GM12872 (cell line): ENCODE results near the gene AK9.

Experiments used
- TF ChIP-seq, protein P1 (sequence below): IDR thresholded peaks from 3 replicates; pipeline ENCODE4 v1.5.1; 2011; ENCODE audit warnings: low read depth, mild to moderate bottlenecking, low read length, moderate library complexity; ENCODE audit not compliant: insufficient read depth

Gene AK9

DNA sequence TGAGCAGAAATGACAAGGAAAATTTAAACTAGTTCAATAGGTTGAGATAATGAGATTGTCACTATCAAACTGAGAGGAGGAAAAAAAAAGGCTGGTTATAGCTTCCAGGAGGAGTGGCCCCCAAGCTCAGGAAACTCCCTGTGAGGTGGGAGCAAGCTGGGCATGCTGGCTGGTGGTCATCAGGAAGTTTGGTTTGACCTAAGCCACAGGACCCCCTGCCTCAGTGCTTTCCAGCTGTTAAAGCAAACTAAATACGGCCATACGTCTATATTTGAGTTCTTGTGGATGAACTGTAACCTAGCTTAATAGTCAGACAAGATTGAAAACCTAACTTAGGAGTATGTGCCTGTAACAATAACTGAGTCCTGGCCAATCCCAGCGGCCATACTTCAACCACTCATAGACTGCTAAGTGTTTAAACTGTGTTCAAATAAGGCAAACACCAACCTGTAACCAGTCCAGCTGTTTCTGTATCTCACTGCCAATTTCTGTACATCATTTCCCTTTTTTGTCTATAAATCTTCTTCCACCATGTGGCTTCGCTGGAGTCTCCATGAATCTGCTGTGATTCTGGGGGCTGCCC is 183.4 kb downstream of the AK9 start:
- TF ChIP-seq, protein P1, sequence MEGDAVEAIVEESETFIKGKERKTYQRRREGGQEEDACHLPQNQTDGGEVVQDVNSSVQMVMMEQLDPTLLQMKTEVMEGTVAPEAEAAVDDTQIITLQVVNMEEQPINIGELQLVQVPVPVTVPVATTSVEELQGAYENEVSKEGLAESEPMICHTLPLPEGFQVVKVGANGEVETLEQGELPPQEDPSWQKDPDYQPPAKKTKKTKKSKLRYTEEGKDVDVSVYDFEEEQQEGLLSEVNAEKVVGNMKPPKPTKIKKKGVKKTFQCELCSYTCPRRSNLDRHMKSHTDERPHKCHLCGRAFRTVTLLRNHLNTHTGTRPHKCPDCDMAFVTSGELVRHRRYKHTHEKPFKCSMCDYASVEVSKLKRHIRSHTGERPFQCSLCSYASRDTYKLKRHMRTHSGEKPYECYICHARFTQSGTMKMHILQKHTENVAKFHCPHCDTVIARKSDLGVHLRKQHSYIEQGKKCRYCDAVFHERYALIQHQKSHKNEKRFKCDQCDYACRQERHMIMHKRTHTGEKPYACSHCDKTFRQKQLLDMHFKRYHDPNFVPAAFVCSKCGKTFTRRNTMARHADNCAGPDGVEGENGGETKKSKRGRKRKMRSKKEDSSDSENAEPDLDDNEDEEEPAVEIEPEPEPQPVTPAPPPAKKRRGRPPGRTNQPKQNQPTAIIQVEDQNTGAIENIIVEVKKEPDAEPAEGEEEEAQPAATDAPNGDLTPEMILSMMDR: no peak

DNA sequence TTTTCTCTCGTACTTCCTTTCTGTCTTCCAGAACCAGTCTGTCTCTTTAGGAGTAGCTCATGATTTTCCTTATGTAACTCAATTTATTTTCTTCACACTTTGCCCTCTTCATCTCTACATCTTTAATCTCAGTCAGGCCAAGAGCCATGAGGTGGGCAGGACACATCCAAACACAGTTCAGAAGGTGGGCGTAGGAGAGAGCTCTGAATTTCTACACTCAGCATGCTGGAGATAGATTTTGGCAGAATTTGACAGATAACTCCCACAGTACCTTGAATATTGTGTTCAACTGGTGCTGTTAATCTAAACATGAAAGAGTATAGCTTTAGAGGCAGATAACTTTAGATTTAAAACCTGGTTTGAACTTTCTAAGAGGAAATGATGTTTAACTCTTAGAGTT is 184.2 kb downstream of the AK9 start:
- TF ChIP-seq, protein P1: no peak

DNA sequence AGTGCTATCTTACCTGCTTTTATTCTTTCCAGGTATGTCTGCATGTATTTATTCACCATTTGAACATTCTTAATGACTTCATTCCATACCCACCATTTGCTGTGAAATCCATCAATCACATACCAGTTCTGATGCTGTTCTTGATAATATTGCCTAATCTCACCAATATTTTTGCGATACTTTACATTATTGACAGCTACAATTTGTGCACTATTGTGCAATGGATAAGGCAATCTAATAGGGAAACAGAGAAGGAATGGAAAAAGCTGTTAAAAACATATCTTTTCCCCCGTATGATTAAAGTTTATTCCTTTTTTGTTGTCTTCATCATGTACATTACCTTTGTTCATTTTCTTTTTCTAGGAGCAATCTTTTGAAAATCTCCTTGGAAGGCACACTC is 184.7 kb downstream of the AK9 start:
- TF ChIP-seq, protein P1: no peak

DNA sequence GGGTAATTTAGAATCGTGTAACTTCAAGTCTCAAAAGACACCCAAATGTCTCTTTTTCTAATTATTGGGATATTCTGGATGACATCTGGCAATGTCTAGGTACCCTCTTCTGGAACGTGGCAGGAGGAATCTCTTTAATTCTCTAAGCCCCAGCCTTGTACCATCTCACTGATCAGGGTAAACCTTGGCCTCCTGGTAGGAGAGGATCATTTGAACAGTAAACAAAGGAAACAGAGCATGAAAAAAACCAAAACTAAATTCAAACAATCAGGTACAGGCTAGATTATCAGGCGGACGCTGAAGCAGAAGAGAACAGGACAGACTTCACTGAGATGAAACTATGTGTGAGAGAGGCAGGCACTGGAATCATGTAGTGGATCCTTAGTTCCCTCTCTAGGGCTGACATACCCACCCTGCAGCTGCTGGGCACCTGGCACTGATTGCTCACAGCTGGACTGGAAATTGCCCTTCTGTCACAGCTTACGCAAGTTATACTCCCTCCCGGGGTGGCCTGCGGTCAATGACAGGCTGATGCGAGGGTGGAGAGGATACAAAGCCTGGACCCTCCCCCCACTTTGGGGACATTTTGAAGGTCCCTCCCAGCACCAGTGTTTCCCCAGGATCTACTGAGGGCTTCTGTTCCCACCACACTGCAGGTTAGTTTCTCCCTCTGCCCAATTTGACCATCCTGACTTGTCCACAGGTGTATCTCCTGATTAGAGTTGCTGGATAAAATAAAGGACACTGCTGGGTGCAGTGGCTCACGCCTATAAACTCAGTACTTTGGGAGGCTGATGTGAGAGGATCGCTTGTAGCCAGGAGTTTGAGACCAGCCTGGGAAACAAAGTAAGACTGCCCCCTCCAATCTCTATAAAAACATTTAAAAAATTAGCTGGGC is 187.4 kb downstream of the AK9 start:
- TF ChIP-seq, protein P1: no peak

DNA sequence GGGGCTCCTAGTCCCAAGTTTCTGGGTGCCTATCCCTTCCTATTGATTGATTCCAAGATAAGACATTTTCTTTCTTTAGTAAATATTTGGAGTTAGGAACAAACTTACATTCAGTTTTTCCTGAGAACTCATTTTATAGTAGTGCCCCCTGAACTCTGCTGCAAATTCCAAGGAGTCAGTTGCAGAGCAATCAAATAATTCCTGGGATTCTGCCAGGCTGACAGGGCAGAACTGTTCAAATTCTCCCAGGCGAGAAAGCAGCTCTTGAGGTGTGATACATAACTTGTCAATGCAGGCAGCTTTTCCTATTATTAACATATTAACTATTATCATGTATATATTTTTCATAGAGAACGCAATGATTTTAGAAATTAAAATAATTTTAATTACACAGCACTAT is 192.1 kb downstream of the AK9 start:
- TF ChIP-seq, protein P1: no peak

DNA sequence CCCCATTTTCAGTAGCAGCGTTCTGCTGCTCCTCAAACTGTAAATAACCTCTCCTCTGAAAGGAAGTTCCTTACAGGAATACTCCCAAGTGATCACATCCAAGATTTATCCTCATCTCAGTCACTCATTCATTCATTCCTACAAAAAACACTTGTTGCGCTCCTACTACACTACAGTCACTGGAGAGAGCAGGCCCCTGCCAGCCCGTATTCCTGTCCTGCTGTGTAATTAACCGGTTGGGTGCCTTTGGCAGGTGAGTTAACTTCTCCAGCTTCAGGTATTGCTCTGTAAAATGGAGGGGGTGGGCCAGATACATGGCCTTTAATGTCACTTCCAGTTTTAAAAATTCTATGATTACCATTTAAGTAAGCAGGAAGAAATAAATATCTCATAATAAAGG is 192.9 kb downstream of the AK9 start:
- TF ChIP-seq, protein P1: no peak

DNA sequence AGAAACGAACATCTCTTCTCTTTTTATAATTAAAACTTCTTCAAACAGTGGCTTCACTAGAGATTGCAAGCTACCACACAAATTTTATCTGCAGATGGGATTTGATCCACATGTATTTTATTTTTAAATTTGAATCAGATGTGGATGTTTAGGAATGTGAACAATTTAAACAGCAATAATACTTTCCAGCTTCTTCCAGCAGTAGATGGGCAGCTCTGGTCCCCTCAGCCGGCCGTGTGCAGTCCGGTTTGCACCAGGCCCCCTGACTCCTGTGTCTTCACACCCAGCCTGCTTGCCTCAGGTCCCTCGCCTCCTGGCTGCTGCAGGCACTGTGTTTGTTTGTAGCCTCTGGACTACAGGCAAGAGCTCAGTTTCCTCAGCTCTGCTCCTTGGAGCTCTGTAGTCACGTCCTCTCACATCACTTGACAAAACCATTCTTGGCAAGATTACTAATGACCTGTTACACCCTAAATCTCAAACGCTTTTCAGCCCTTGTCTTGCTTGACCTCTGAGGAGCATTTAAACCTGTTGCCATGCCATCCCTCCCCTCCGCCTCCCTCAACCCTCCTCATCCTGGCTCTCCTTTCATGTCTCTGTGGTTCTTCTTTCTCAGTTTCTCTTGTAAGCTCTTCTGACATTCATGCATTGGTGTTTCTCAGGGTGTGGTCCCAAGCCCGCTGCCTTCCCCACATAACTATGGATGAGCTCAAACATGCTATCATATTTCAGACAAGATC is 194.8 kb downstream of the AK9 start:
- TF ChIP-seq, protein P1: no peak
